ENCODE measurements around the gene STIM2.

The STIM2 gene

GRCh38 chr4:26866781-26867180 lies 6.1 kb downstream of the STIM2 start:
- no peak for DNase-seq (ENCODE audit: low read depth)
- TF ChIP-seq, protein P1, sequence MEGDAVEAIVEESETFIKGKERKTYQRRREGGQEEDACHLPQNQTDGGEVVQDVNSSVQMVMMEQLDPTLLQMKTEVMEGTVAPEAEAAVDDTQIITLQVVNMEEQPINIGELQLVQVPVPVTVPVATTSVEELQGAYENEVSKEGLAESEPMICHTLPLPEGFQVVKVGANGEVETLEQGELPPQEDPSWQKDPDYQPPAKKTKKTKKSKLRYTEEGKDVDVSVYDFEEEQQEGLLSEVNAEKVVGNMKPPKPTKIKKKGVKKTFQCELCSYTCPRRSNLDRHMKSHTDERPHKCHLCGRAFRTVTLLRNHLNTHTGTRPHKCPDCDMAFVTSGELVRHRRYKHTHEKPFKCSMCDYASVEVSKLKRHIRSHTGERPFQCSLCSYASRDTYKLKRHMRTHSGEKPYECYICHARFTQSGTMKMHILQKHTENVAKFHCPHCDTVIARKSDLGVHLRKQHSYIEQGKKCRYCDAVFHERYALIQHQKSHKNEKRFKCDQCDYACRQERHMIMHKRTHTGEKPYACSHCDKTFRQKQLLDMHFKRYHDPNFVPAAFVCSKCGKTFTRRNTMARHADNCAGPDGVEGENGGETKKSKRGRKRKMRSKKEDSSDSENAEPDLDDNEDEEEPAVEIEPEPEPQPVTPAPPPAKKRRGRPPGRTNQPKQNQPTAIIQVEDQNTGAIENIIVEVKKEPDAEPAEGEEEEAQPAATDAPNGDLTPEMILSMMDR (IDR thresholded peaks at IDR 0.05; ENCODE audit: low read length, missing control alignments): no peak
- no peak overlapping the region for H3K4me3 ChIP-seq (replicated peaks; ENCODE audit: low read depth, low read length)

DNA sequence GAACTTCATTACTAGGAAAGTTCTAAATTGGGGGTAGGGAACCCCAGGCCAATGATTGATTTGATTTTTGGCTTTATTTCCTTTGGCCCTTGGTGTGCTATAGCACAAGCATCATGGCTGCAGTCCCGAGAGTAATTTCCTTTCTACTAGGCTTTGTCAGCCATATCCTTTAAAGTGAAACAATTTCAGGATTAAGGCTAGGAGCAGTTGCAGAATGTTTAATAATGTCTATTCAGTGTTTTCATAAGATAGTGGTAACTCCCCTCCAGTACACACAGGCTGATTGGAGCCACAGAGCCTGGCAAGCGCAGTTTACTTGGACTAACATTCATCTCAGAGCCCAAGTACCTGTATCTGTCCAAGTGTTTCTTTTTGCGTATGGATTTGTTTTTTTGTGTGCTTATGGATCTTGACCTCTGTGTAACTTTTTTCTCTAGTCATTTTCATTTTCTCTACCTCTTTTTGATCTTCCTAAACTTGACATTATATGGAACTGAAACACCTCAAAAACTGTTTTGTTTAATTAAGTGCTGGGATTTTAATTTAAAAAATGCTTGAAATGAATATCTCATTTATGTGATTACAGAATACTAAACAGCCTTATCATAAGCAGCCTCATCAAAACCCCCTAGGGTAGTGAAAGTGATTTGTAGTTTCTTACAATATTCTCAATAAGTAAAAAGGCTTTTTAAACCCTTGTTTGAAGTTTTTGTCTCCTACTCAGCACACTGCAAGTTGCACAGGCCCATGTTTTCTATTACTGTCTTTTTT lies 7.5 kb downstream of the STIM2 start:
- H3K4me3 ChIP-seq (replicated peaks; ENCODE audit: low read depth, low read length): peak overlapping the region; percentile 10
- TF ChIP-seq, protein P1 (IDR thresholded peaks at IDR 0.05; ENCODE audit: low read length, missing control alignments): no peak
- DNase-seq (ENCODE audit: low read depth): peak; percentile 55

- TF ChIP-seq, protein P1 (IDR thresholded peaks at IDR 0.05; ENCODE audit: low read length, missing control alignments): no peak
- DNase-seq (ENCODE audit: low read depth): no peak
- no peak overlapping the region for H3K4me3 ChIP-seq (replicated peaks; ENCODE audit: low read depth, low read length)
Measured at GRCh38 chr4:26870576-26871262, 10.1 kb downstream of the STIM2 start.

GRCh38 chr4:26871611-26872010 lies 11.0 kb downstream of the STIM2 start:
- peak; percentile 60 for DNase-seq (ENCODE audit: low read depth)
- no peak overlapping the region for H3K4me3 ChIP-seq (replicated peaks; ENCODE audit: low read depth, low read length)
- TF ChIP-seq, protein P1 (IDR thresholded peaks at IDR 0.05; ENCODE audit: low read length, missing control alignments): no peak

DNA sequence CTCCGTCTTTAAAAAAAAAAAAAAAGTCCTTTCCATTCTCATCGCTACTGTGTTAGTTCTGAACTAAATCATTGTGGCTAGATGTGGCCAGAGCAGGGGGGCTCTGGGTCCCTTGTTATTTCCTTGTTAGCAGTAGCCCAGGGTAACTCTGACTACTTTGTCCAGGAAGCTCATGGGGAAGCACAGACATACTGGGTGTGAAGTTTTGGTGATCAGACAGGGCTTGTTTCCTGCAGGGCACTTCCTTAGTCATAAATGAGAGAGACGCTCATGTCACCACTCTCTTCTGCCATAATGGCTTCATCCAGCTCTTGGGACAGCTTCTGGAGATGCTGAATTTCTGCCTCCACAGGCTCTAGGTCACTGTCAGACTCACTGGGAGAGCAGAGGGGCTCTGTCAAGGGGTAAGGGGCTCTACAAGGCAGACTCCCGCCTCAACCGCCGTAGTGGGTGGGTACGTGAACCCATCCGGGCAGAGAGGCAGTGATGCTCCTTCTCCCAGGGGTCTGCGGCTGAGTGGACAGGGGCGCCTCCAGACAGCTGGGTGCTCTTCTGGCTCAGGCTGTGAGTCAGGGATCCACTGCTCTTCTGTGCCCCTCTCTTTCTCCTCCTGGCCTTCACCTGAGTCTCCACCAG lies 12.9 kb downstream of the STIM2 start:
- TF ChIP-seq, protein P1 (IDR thresholded peaks at IDR 0.05; ENCODE audit: low read length, missing control alignments): no peak
- no peak for DNase-seq (ENCODE audit: low read depth)
- H3K4me3 ChIP-seq (replicated peaks; ENCODE audit: low read depth, low read length): no peak overlapping the region

DNA sequence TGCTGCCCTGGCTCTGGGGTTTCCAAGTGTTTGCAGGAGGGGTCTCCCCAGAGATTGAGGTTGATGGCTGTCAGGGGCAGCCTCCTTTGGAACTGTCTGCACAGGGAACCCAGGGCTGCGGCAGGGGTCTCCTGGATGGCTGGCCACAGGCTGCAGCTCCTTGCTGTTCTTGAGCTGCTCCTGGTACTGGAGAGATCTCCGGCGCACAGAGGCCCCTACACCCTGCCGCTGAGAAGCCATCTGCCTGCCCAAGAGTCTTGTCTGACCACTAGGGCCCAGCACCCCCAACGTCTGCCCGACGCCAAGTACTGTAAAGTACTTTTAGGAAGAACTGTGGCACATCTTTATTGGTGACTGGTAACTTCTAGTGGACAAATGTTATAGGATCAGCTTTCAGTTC lies 13.5 kb downstream of the STIM2 start:
- no peak overlapping the region for H3K4me3 ChIP-seq (replicated peaks; ENCODE audit: low read depth, low read length)
- DNase-seq (ENCODE audit: low read depth): no peak
- TF ChIP-seq, protein P1 (IDR thresholded peaks at IDR 0.05; ENCODE audit: low read length, missing control alignments): no peak

Data from fibroblast of pulmonary artery (primary cell).